Activated gamma-delta T cell treated with Interleukin-2 at 50 U/mL for 16 hours (primary cell): ENCODE results near the gene KCNQ1.

Source experiments
- DNase-seq: peaks from one replicate; pipeline ENCODE4 v3.0.0-alpha.2; 2020

The KCNQ1 gene

DNA sequence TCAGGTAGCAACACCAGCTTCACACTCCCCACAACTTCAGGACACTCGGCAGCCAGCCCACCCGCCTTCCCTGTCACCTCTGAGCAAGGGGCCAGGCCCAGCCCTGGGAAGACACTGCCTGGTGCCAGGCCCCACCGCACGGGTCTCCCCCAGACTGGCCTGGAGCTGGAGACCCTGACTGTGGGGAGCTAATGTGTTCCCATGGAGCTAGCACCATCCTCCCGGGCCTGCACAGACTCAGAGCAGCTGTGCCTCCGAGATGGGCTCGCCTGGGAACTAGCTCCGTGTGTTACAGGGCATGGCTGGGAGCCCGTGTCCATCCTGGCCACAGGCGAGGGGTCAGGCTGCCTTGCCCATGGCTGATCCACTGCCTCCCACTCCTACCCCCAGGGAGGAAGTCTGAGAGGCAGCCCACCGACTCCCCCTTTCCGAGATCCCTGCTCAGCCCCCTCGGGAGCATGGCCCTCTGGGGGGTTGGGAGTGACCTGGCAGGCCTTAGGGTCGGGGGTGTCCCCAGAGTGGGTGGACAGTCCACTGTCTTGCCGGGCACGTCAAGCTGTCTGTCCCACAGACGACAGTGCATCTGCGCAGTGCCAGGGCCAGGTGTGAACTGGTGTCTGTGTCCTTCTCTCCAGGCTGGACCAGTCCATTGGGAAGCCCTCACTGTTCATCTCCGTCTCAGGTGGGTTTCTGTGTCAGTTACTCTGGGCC lies 331.7 kb downstream of the KCNQ1 start:
- DNase-seq, result peak; percentile 2

DNA sequence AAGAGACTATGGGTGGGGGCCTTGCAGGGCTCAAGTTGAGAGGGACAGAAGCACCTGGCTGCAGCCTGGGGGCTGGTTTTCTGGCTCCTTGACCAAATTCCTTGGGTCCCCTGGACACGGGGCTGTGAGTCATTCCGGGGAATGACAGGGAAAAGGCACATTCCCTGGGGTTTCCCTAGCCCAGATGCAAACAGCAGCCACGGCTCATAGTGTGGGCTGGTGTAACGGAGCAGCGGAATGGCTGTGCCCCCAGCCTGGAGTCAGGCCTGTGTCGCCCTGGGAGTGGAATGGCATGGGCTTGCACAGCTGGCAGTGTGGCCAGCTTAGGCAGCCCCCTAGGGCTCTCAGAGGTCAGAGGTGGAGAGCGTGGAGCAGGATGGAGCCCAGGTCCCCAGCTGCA lies 332.6 kb downstream of the KCNQ1 start:
- no peak for DNase-seq

DNA sequence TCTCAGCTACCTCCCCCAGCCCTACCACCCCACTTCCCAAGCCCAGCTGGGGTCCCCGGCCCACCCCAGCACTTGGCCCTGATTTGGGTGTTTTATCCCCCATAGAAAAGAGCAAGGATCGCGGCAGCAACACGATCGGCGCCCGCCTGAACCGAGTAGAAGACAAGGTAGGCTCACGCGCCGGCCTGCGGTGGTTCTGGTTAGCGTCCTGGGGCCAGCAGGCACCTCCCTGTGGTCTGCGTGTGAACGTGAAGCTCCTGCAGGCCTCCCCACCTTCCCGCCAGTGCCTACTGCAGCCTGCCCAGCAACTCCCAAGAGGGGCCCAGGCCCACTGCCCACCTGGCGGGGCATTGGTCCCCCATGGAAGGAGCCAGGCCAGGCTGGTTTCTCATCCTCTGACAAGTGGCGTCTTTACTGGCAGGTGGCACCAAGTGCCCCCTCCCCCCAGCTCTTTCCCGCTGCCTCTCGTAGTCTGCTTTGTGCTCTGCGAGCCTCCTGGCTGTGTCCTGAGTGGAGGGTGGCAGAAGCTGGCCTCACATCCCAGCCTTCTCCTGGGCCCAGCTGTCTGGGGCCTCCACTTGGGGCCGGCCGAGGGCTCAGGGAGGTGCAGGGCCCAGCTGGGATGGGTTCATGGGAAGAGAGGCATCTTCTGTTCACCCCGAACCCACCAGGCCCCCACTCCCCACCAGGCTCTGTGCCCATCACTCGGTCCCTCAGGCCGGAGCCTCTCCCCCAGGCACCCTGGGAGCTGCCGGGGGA lies 333.2 kb downstream of the KCNQ1 start:
- DNase-seq, result peak; percentile 3

DNA sequence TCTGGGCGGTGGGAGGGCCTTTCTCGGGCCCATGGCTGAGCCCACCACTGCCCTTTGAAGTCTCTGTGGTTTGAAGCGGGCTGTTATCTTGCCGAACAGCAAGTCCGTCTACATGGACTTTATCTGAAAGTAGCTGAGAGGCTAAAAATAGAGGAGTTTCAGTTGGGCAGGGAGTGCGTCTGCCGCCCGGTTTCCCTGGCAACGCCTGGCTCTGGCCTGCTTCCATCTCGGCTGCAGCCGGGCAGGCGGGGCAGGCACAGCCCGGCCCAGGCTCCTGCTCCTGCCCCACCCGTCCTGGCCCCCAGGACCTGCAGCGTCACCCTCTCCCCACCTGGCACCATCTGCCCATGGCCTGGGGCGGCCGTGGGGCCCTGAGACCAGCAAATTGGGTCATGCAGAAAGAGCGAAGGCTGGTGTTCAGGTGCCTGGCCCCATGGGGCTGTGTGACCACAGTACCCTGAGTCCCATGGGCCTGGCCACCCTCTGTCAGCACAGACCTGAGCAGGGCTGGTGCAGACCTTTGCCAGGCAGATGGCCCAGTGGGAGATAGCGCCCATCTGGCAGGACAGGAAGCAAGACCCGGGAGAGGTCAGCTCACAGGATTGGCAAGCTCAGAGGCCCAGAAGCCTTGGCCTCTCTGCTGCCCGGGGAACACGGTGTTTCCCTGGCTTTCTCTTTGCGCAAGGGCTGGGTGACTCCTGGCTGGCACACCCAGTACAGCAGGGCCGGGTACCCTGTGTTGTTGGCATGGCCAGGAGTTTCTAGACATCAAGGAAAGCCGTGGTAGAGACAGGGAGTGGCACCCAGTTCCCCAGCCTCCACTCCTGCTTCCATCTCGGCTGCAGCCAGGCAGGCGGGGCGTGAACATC lies 334.1 kb downstream of the KCNQ1 start:
- peak; percentile 2 for DNase-seq

DNA sequence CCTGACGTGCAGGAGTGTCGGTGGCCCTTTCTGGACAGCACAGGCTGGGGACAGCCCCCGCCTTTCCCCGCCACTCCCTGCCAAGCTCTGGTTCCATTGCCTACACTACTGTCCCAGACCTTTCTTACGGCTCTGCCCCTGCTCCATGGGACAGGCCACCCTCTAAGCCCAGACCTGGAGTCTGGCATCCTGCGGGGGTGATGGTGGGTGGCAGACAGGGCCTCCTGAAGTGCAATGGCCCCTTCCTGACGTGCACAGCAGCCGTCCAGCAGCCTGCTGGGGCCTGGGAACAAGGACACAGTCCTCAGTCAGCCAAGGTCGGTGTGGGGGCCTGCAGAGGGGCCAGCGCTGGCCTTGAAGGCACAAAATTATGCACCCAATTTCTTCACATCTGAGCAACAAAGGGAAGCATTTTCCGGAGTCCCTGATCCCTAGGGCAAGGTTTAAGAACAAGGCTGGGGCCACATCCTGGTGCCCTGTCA lies 334.7 kb downstream of the KCNQ1 start:
- DNase-seq, result peak; percentile 1

DNA sequence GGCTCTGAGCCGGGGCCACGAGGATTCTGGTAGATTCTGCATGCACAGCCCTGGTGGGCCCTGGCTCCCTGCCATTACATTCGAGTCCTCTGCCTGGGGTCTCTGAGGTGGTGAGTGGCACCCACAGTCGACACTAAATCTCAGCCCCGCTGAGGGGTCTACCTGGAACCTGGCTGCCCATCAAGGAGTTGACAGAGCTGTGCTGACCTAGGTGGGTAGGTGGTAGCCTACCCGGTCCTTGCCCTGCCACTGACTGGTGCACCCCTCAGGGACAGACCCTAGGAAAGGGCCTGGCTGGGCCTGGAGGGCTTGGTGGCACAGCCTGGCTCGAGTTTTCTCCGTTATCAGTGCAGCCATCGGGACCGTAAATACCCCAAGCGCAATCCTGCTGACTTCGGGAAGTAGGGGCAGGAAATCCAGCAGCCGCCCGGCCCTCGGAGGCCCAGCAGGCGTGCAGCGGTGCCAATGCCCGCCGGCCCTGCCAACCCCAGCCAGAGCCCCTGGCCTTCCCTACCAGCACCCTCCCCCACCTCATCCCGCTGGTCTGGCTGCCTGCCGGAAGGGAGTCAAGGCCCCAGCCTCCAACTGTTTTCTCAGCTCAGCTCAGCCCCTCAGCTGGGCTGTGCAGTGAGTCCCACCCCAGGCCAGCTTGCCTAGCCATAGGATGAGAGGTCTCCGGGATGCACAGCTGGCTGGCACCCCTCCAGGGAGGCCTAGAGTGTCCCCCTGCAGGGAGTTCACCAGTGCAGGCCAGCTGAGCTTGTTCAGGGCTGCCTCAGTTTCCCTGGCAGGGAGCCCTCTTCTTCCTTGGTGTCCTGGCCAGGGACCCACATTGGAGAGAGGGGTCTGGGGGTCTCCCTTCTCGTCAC lies 335.4 kb downstream of the KCNQ1 start:
- peak; percentile 2 for DNase-seq

DNA sequence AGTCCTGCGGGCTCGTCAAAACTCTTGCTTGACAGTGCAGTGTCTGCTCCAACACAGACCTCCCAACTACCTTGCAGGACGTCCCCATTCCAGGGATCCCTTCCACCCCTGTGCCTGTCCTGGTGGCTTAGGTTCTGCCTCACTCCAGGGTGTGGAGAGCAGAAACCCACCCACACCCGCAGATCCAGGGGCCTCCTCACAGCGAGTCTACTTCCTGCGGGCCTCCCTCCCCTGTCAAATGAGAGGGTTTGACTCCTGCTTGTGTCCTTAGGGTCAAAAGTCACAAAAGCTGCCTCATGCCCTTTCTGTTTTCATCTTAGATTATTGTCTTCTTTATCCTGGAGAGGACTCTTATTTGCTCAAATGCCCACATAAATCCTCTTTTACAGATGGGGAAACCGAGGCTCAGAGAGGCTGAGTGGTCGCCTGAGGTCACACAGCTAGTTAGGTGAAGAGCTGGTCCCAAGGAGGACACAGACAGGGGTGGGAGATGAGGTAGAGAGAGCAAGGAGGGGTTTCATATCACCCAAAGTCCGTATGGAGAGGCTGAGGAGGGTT lies 336.1 kb downstream of the KCNQ1 start:
- DNase-seq, result peak; percentile 1

DNA sequence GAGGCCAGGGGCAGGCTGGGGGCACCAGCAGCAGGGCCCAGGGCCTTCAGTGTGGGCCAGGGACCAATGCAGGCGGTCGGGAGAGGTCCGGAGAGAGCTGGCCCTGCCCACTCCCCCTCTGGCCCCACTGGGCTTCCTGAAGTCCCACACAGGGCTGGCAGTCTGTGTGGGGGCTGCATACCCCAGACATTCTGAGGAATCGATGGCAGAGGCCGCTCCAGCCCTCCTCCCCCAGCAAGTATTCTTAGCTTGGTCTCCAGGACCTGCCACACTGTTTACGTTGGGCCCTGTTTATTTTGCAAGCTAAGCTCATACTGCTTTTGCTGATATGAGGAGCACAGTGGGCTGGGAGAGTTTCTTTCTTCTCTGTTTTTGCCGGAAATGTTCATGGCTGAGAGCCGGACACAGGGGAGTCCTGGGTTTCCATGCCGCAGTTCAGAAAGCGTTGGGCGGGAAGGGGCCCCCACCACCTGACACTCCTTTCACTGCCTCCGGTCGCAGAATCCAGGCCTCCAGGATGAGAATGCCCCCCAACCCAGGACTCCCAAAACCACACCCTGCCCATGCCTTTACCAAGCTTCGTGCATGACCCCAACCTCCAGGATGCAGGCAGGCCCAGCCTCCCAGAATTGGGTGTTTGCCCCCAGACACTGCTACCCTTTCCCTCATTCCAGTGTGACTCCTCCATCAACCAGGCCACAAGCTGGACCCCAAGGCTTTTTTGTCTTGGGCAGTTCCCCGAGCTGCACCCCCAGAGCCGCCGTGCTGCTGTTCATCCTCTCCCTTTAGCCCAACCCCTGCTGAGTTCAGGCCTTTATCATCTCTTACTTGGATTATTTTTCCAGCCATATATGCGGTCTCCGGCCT lies 336.8 kb downstream of the KCNQ1 start:
- DNase-seq, result peak; percentile 2

DNA sequence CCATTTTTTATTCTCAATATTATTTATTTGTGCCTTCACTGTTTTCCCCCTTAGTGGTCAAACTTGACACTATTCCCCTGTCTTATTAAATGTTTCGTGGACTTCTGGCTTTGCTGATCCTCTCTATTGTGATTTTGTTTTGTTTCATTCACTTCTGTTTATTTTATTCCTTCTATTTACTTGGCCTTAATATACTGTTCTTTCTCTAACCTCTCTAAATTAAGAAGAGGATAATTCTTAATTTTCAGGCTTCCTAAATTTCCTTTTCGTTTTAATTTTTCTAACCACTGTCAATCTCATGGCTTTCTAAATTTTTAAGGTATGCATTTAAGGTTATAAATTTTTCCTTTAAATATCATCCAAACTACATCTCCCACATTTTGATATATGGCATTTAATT lies 338.0 kb downstream of the KCNQ1 start:
- no peak for DNase-seq

DNA sequence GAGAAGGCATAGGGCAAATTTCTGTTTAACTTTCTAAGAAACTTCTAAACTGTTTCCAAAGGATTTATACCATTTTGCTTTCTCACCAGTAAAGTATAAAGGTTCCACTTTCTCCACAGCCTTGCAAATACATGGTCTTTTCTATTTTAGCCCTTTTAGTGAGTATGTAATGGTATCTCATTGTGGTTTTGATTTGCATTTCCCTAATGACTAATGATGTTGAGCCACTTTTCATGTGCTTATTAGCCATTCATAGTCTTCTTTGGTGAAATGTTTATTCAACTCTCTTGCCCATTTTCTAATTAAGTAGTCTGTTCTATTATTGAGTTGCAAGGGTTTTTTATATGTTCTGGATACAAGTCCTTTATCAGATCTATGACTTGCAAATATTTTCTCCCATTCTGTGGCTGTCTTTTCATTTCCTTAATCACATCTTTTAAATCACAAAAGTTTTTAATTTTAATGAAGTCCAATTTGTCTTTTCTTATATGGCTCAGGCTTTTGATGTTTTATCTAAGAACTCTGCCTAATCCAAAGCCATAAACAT lies 338.8 kb downstream of the KCNQ1 start:
- DNase-seq, result no peak

DNA sequence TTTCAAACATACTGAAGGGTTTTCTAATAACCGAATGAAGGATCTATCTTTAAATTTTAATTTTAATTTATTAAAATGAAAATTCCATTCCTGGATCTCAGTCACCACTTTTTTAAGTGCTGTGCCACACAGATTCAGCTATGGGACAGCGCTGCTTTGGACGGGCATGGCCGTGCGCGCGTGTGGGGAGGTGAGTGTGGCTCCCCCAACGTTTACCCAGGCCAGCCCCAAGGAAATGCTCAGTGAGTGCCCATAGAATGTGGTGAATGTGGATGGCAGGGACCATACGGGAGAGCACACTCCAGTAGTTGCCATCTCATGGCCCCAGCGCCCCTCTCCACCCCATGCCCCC lies 343.0 kb downstream of the KCNQ1 start:
- DNase-seq, result no peak

DNA sequence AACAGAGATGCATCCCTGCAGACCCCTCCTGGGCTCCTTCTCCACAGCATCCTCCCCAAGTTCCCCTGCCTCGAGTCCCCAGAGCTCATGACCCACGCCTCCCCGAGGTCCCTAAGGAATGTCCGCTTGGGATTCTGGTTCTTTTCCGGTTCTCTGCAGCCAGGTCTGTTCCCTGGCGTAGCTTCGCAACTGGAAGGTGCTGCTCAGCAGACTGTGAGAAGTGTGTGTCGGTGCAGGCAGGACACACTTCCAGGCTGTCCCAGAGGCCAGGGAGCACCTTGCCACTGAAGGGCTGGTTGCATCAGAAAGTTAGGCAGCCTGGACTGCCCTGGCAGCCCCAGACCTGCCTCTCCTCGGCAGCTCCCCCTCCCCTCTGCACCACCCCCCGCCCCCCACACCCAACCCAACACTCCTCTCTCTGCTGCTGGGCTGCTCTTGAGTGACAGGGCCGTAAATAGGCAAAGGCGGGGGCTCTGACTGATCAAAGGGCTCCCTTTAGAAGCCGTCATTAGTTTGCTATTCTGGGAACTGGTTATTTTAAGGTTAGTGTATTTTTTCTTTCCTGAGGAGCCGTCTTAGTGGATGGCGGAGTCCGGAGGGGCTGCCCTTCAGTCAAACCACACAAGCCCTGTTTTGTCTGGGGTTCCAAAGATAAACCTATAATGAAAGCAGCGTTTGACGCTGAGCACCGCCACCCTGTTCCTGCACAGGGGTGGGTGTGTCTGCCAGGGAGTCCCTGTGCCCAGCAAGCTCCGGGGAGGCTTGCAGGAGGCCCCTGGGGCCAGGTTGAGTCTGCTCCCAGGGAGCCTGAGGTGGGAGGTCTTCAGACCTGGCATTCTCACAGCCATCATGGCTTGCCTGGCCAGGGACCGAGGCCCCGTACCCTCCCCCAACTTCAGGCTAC lies 343.6 kb downstream of the KCNQ1 start:
- peak; percentile 2 for DNase-seq

DNA sequence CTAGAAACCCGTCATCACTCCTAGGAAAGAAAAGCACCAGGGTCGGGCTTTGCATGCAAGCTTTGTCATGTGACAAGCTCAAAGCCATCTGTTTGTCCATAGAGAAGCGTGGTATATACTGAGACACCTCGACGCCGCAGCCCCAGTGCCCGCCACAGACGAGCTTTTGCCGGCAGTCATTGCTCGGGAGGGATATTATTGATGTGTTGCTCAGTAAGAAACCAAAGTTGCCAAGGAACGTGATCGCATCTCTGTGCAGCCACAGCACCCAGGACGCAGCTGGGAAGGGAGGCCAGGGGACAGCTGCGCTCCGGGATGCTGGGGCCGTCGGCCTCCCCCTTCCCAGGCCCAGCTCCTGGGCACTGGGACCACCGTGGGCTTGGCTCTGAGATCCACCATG lies 344.5 kb downstream of the KCNQ1 start:
- no peak for DNase-seq

DNA sequence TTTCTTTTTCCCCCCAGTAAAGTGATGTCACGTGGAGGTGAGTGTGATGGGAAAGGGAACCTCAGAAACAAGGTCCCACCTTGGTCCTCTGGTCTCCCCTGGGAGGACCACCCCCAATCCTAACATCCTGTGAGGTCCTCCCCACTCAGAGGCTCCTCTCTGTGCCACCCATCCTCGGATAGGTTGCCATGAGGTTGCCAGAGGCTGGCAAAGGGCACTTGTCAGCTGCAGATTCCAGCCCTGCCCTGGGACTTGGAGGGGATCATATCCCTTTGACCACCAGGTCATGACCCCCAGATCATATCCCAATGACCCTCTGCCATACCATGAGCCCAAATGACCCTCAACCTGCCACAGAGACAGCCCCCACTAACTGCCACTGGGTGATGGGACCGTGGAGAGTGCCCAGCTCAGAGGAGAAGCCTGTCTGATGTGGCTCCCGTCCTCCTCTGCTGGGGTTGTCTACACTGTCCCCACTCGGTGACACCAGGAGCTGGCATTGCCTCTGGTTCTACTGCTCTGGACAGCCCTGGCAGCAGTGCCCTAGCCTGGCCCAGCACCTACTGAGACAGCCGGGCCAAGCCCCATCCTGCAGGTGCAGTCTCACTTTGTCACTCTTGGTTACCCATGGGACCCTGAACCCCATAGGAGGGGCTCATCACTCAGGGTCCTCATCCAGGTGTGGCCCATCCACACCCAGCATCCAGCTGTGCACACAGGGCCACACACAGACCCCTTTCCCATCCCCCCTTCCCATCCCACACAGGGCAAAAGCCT lies 345.2 kb downstream of the KCNQ1 start:
- peak; percentile 1 for DNase-seq

DNA sequence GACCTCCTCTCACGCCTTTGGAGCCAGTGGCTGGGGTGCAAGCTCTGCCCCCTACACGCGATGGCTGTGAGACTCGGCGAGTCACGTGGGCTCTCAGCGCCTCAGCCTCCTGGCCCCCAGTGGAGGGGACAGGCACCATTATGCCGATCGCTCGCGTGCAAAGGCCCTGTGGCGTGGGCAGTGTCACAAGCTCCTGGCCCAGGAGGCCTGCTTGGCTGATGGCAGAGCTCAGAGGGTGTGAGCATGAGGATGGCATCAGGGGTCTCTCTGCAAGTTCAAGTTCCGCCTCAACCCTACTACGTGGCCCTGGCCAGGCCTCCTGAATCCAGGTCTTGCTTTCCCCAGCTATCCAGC lies 345.7 kb downstream of the KCNQ1 start:
- DNase-seq, result peak; percentile 1

DNA sequence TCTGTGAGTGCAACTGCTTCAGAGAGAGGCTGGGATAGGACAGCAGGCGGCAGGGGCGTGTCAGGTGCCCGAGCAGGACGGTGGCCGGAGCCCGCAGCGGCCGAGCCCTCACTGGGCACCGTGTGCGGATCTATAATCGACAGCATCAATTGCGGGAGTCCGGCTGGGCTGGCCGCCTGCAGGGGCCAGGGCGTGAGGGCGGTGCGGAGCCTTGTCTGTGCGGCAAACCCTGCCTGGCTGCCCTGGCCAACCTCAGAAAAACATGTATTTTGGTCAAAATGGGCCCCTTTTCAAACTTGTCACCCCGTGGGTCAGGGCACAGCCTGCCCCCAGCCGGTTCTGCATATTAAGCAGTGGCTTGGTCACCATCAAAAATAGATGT lies 346.3 kb downstream of the KCNQ1 start:
- peak; percentile 2 for DNase-seq

DNA sequence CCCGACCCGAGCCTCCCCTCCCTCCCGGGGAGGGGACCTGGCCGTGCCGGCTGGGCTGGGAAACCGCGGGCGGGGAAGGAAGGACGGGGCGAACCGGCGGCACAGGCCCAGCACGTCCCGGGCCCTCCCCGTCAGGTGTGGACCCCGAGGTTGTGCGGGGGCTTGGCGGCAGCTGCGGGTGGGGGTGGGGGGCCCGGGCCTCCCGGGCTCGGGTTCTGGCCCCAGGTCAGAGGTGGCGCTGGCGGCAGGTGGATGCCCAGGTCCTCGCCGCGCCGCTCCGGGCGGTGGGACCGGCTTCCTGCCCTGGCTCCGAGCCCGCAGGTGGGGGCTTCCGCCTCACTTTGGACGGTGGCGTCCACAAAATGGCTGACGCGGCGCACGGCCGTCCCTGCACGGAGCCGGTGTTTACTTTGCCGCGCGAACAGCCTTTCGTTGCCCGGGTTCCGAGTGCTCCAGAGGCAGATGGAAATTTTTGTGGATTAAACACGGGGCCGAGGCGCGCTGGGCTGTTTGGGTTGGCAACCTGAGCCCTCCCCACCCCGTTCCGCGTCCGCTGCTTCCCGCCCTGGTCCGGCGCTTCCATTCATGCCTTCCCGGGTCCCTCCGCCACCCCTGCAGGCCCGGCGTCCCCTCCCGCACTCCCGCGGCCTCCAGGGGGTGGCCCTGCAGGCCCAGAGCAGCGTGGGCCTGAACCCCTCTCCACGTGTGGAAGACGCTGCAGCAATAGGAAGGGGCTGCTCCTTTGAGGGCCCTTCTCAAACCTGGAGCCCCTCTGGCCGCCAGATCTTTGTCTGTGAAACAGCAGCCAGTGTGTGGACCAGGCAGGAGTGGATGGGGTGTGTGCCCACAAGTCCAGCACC lies 346.9 kb downstream of the KCNQ1 start:
- peak; percentile 51 for DNase-seq
